HCT116 (cell line): ENCODE measurements around the gene FAM193A. TPM values are rescaled to one million over a fixed set of nuclear protein-coding genes. Genes with fewer than 3 reads are reported as not detected.

Experiments used
- ATAC-seq: fragments of 200-7000 bp; cut with Tn5 transposase; 2 replicates; pipeline ENCODE4 v1.9.1; 2020; ENCODE audit warnings: mild to moderate bottlenecking, moderate library complexity
- BruUV-seq: library from RNA; stranded (reverse); fragments of 400-500 nt; replicated peaks from 2 replicates; lab custom pipeline; 2021; lab: Mats Ljungman, UMichigan
- CTCF ChIA-PET: fragments of 300-600 bp; sonication (Branson Sonifier 250); formaldehyde crosslinking; loops from one replicate; lab custom pipeline; 2021; ENCODE audit warnings: antibody characterized with exemption; lab: Charles Lee
- POLR2A ChIA-PET: fragments of 300-600, 350-600 bp; sonication (Branson Sonifier 250); formaldehyde crosslinking; loops from one replicate; lab custom pipeline; 2021; ENCODE audit warnings: antibody characterized with exemption; lab: Charles Lee
- RAD21 ChIA-PET, 2 experiments: fragments of 300-600 bp; sonication (Branson Sonifier 250); formaldehyde crosslinking; loops; one replicate each; lab custom pipeline; 2023; ENCODE audit warnings: low total read pairs in 2 of 2; ENCODE audit not compliant: uncharacterized antibody in 2 of 2, unreplicated experiment in 2 of 2, low non-redundant PET in 1 of 2; lab: Charles Lee
- DNase-seq: peaks from one replicate; pipeline ENCODE4 v3.0.0-alpha.2; 2010; ENCODE audit warnings: low read depth, low spot score
- H2AFZ ChIP-seq: fragments of 200-600 bp; shearing (Covaris generic), sonication (generic); 2 replicates; pipeline ENCODE4 v1.6.1; 2017; ENCODE audit warnings: low read depth, mixed run types, mixed read lengths, antibody characterized with exemption, low read length; ENCODE audit not compliant: poor library complexity, severe bottlenecking
- H3K27ac ChIP-seq: 2 replicates; pipeline ENCODE4 v1.5.1; 2012; ENCODE audit warnings: low read depth, low read length
- H3K27me3 ChIP-seq: fragments of 200-600 bp; sonication (generic); 2 replicates; pipeline ENCODE4 v1.6.1; 2016; ENCODE audit warnings: mixed run types, low read length, mixed read lengths; ENCODE audit not compliant: insufficient read depth
- H3K36me3 ChIP-seq, 2 experiments: fragments of 200-500 bp in 1 of 2; fragments of 200-600 bp in 1 of 2; sonication (Bioruptor generic) in 1 of 2; sonication (generic) in 1 of 2; 2 replicates each; pipeline versions ENCODE4 v1.5.1 to v1.6.1; 2014 to 2016; ENCODE audit warnings: low read length in 2 of 2, inconsistent platforms in 1 of 2, mixed read lengths in 1 of 2, mixed run types in 1 of 2; ENCODE audit not compliant: insufficient read depth in 2 of 2, control insufficient read depth in 1 of 2
- H3K4me1 ChIP-seq, 2 experiments: fragments of 200-600 bp in 1 of 2; sonication (generic) in 1 of 2; 2 replicates each; pipeline versions ENCODE4 v1.5.1 to v1.6.1; 2012 to 2017; ENCODE audit warnings: low read length in 2 of 2, inconsistent platforms in 1 of 2, mild to moderate bottlenecking in 1 of 2, mixed read lengths in 1 of 2, mixed run types in 1 of 2, moderate library complexity in 1 of 2; ENCODE audit not compliant: insufficient read depth in 2 of 2, control insufficient read depth in 1 of 2
- H3K4me2 ChIP-seq: fragments of 200-600 bp; sonication (generic); 2 replicates; pipeline ENCODE4 v1.6.1; 2017; ENCODE audit warnings: mixed run types, low read length, mixed read lengths
- H3K4me3 ChIP-seq, 2 experiments: fragments of 200-600 bp in 1 of 2; sonication (generic) in 1 of 2; replicated peaks in 1 of 2; 2 replicates each; pipeline ENCODE4 v1.5.1; 2011 to 2016; ENCODE audit warnings: low read length in 2 of 2, control low read depth in 1 of 2, low read depth in 1 of 2, mild to moderate bottlenecking in 1 of 2, mixed read lengths in 1 of 2, mixed run types in 1 of 2
- H3K79me2 ChIP-seq: fragments of 200-600 bp; sonication (generic); 2 replicates; pipeline ENCODE4 v1.6.1; 2017; ENCODE audit warnings: mild to moderate bottlenecking, mixed run types, low read length, moderate library complexity, mixed read lengths; ENCODE audit not compliant: insufficient read depth
- H3K9ac ChIP-seq: fragments of 200-600 bp; sonication (generic); 2 replicates; pipeline ENCODE4 v1.6.1; 2016; ENCODE audit warnings: low read length, mixed read lengths
- H3K9me2 ChIP-seq: fragments of 200-600 bp; sonication (generic), shearing (Covaris generic); 2 replicates; pipeline ENCODE4 v1.6.1; 2017; ENCODE audit warnings: mixed run types, mild to moderate bottlenecking, moderate library complexity; ENCODE audit not compliant: insufficient read depth
- H3K9me3 ChIP-seq, 2 experiments: fragments of 200-500 bp in 1 of 2; fragments of 200-600 bp in 1 of 2; sonication (Bioruptor generic) in 1 of 2; sonication (generic) in 1 of 2; 2 replicates each; pipeline ENCODE4 v1.6.1; 2014 to 2017; ENCODE audit warnings: low read length in 2 of 2, mixed read lengths in 2 of 2, inconsistent platforms in 1 of 2, low read depth in 1 of 2, mild to moderate bottlenecking in 1 of 2, mixed run types in 1 of 2, moderate library complexity in 1 of 2; ENCODE audit not compliant: control insufficient read depth in 1 of 2, insufficient read depth in 1 of 2
- H4K20me1 ChIP-seq: fragments of 200-600 bp; sonication (generic), shearing (Covaris generic); 2 replicates; pipeline ENCODE4 v1.6.1; 2017; ENCODE audit warnings: mixed run types, mild to moderate bottlenecking, moderate library complexity; ENCODE audit not compliant: insufficient read depth
- EGR1 ChIP-seq: IDR thresholded peaks from 2 replicates; pipeline ENCODE4 v1.6.1; 2012; ENCODE audit warnings: low read depth
- ELF1 ChIP-seq: IDR thresholded peaks from 2 replicates; pipeline ENCODE4 v1.6.1; 2012; ENCODE audit warnings: low read depth, borderline replicate concordance
- POLR2A ChIP-seq: IDR thresholded peaks from 2 replicates; pipeline ENCODE4 v1.7.0; 2011; ENCODE audit warnings: borderline replicate concordance; ENCODE audit not compliant: insufficient read depth, insufficient read length; ENCODE audit errors: extremely low read depth
- POLR2AphosphoS5 ChIP-seq: IDR thresholded peaks from 2 replicates; pipeline ENCODE4 v1.6.1; 2011; ENCODE audit warnings: mild to moderate bottlenecking, low read depth, low read length, moderate library complexity
- SRF ChIP-seq: IDR thresholded peaks from 2 replicates; pipeline ENCODE4 v1.6.1; 2012; ENCODE audit warnings: low read depth
- TCF7L2 ChIP-seq: IDR thresholded peaks from 2 replicates; pipeline ENCODE4 v1.7.0; 2011; ENCODE audit warnings: borderline replicate concordance, inconsistent platforms; ENCODE audit not compliant: insufficient read depth, insufficient read length; ENCODE audit errors: extremely low read depth
- ZBTB33 ChIP-seq: IDR thresholded peaks from 2 replicates; pipeline ENCODE4 v1.6.1; 2011; ENCODE audit warnings: mild to moderate bottlenecking, low read length, moderate library complexity; ENCODE audit not compliant: insufficient replicate concordance; ENCODE audit errors: extremely low read depth
- ZFX ChIP-seq: fragments of 450-650 bp; IDR thresholded peaks from 2 replicates; pipeline ENCODE4 v1.6.1; 2017
- intact Hi-C: fragments of 100-400 bp; cut with micrococcal nuclease; formaldehyde crosslinking; loops from 2 replicates; pipeline ENCODE4 v1.10.0; 2022
- total RNA-seq: library from RNA; stranded (reverse); gene quantifications from one replicate; pipeline ENCODE4 v1.2.1, GENCODE V29; 2021; ENCODE audit not compliant: unreplicated experiment

Gene FAM193A
- total RNA-seq, 1 experiment from 2014 or later = 15.7 TPM

- ATAC-seq (no peak), DNase-seq (no peak)
- H2AFZ ChIP-seq = no peak overlapping the region
- H4K20me1 ChIP-seq = no peaks in the 10 kb centered on the region
- ChIA-PET RAD21 (no interaction called here), CTCF (no interaction called here), POLR2A (no interaction called here)
- no peaks in the 10 kb centered on the region for H3K27me3 ChIP-seq
- H3K36me3 ChIP-seq = no peaks in the 10 kb centered on the region
- BruUV-seq = no TSS peak
- intact Hi-C loops = loop anchor here (2.0 kb wide), 2 partner anchors 169 to 271 kb away; no protein-coding TSS in a partner anchor
- no peaks in the 10 kb centered on the region for H3K79me2 ChIP-seq
- no peak overlapping the region for H3K9ac ChIP-seq
- no peak overlapping the region for H3K27ac ChIP-seq
- no peak overlapping the region for H3K4me2 ChIP-seq
- H3K4me3 ChIP-seq = no peak overlapping the region
- TF ChIP-seq SRF = no peak
- no peak for TF ChIP-seq TCF7L2
- TF ChIP-seq ZBTB33 = no peak
- no peak for TF ChIP-seq EGR1
- TF ChIP-seq ZFX = no peak
- TF ChIP-seq ELF1 = no peak
- no peak for TF ChIP-seq POLR2AphosphoS5
- TF ChIP-seq POLR2A = no peak
- no peaks in the 10 kb centered on the region for H3K9me3 ChIP-seq
- no peaks in the 10 kb centered on the region for H3K9me2 ChIP-seq
- peaks cover 7 to 23% of the 10 kb centered on the region in 2 experiments for H3K4me1 ChIP-seq
Measured at GRCh38 chr4:2765832-2766526, 229.5 kb downstream of the FAM193A start.
